ENCODE results near the gene PROB1. TPM values are rescaled to one million over a fixed set of nuclear protein-coding genes. Genes with fewer than 3 reads are reported as not detected.

Gene PROB1
- total RNA-seq, 1 donor from 2014 or later: 3.6 TPM

DNA sequence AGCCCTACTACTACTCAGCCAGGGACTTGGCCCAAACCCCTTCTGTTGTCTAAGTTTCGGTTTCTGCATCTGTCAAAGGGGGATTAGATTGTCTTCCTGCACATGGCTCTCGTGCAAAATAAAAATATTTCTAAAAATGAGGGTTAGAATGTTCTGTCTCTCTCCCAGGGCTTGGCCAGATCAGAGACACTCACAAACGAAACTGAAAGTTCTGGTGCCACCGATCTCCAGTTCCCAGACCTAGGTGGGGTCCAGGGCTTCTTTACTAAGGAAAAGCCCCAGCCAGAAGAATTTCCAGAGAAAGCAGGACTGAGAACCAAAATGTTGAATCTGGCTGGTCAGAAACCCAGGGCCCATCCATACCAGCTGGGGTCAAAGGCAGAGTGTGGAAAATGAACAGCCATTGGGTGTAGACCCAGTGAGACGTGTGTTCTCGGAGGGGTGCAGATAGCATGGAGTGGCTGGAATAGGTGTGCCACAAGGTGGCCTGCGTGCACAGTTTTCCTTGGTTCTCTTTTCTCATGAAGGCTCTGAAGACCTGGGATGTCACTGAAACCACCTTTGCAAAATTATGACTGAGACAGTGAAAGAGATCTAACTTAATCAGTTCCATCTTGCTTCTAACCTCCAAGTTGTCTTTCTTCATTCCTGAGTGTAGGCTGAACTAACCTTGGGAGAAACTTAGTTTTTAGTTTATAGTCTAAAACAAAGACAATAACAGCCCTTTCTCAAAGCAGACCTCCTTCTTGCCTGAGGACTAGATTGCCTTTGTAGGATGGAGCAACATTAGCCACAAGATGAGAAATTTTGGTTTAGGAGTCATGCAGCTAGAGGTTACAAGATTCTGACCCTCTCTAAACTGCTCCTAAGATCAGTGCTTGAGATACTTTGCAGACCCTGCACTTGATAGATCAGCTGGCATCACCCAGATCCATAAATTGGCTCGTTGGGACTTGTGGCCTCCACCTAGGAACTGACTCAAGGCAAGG lies 9.5 kb downstream of the PROB1 start:
- H3K4me3 ChIP-seq (ENCODE audit: low read depth, low read length): no peak overlapping the region
- no peaks in the 10 kb centered on the region for H3K27me3 ChIP-seq (ENCODE audit: control insufficient read depth, insufficient read depth, low read length)
- TF ChIP-seq, protein P1, sequence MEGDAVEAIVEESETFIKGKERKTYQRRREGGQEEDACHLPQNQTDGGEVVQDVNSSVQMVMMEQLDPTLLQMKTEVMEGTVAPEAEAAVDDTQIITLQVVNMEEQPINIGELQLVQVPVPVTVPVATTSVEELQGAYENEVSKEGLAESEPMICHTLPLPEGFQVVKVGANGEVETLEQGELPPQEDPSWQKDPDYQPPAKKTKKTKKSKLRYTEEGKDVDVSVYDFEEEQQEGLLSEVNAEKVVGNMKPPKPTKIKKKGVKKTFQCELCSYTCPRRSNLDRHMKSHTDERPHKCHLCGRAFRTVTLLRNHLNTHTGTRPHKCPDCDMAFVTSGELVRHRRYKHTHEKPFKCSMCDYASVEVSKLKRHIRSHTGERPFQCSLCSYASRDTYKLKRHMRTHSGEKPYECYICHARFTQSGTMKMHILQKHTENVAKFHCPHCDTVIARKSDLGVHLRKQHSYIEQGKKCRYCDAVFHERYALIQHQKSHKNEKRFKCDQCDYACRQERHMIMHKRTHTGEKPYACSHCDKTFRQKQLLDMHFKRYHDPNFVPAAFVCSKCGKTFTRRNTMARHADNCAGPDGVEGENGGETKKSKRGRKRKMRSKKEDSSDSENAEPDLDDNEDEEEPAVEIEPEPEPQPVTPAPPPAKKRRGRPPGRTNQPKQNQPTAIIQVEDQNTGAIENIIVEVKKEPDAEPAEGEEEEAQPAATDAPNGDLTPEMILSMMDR (IDR thresholded peaks at IDR 0.05; ENCODE audit: insufficient read depth, low read length, poor library complexity, severe bottlenecking): no peak
- H3K36me3 ChIP-seq (ENCODE audit: control insufficient read depth, insufficient read depth, low read length): no peaks in the 10 kb centered on the region
- no peak for DNase-seq (ENCODE audit: low read depth)

DNA sequence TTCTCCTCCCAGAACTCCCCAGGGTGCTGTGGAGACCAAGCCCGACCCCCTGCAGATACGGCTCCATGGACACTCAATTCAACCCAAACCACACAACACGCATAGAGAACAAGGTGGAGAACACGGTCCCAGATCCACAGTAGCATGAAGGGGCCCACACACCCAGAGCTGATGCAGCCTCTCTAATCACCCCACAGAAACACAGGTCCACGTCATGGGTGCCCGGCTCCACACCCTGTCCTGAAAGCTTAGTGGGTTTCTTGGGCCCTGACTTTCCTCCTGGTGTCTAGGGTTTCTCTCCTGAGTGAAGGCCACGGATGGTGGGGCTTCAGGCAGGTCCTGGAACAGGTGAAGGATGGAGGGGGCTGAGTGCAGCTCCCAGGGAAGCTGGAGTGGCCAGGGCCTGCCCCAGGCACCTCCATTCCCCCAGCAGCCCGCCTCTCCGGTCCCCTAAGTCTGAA lies 10.3 kb downstream of the PROB1 start:
- H3K36me3 ChIP-seq (ENCODE audit: control insufficient read depth, insufficient read depth, low read length): no peaks in the 10 kb centered on the region
- DNase-seq (ENCODE audit: low read depth): no peak
- H3K27me3 ChIP-seq (ENCODE audit: control insufficient read depth, insufficient read depth, low read length): no peaks in the 10 kb centered on the region
- H3K4me3 ChIP-seq (ENCODE audit: low read depth, low read length): no peak overlapping the region
- TF ChIP-seq, protein P1 (IDR thresholded peaks at IDR 0.05; ENCODE audit: insufficient read depth, low read length, poor library complexity, severe bottlenecking): no peak

DNA sequence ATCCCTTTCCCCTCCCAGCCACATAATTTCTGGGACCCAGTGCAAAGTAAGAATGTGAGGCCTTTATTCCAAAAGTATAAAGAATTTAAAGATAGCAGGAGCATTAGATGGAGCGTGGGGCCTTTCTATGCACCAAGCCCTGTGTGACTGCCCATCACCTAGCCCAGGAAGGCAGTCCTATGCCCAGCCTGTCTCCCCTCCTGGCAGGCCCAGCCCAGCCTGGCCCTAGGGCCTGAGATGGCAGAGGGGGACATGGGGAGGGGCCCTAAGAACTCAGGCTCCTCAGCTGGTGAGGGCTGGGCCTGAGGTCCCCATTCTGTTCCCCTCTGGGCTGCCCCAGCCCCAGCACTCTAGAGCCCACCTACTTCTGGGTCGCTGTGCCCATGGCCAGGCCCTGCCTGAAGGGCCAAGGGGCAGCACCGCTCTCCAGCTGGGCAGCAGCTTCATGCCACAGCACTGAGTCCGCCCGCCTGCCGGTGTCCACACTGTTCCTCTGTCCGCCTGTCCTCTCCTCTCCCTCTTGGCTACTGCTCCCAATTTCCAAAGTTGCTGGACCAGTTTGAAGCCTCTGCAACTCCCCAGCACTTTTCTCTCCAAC lies 10.8 kb downstream of the PROB1 start:
- no peak overlapping the region for H3K4me3 ChIP-seq (ENCODE audit: low read depth, low read length)
- no peaks in the 10 kb centered on the region for H3K36me3 ChIP-seq (ENCODE audit: control insufficient read depth, insufficient read depth, low read length)
- no peaks in the 10 kb centered on the region for H3K27me3 ChIP-seq (ENCODE audit: control insufficient read depth, insufficient read depth, low read length)
- TF ChIP-seq, protein P1 (IDR thresholded peaks at IDR 0.05; ENCODE audit: insufficient read depth, low read length, poor library complexity, severe bottlenecking): no peak
- DNase-seq (ENCODE audit: low read depth): no peak

DNA sequence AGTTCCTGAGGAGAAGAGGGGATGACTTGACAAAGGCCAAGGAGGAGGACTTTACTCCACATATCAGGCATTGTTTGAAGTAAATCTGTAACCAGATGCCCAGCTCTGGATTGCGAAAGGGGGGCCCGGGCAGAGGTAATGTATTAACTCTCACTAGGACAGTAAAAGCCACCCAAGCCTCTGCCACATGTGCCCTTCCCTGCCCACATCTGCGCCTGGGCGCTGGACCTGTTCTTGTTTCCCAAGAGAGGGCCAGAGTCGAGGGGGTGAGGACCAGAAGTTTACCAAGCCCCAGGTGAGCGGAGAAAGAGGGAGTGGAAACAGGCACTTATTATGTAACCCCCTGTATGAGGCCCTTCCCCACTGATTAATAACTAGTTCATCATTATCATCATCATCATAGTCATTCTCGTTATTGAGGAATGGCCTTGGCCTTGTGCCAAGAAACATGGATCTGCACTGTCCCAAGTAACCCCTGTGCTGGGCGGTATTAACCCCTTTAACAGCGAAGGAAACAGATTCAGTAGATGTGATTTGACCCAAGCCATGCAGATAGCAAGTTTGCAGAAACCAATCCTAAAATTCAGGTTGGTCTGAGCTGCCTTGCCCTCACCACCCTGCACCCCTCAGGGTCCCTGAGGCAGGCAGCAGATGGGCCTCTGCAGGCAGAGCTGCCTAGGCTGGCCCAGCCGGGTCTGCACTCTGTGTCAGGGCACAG lies 11.5 kb downstream of the PROB1 start, which contains the start of gene SLC23A1:
Gene SLC23A1 (minus strand): TSS at position 23 of the 718 bp plus-strand sequence. CDS start 44 bp downstream, outside the sequence.
- no peak within 1 kb of the TSS for H3K4me3 ChIP-seq (ENCODE audit: low read depth, low read length)
- H3K36me3 ChIP-seq (ENCODE audit: control insufficient read depth, insufficient read depth, low read length): no peaks in the 10 kb centered on the region
- no peak for DNase-seq (ENCODE audit: low read depth)
- TF ChIP-seq, protein P1 (IDR thresholded peaks at IDR 0.05; ENCODE audit: insufficient read depth, low read length, poor library complexity, severe bottlenecking): no peak
- no peaks in the 10 kb centered on the region for H3K27me3 ChIP-seq (ENCODE audit: control insufficient read depth, insufficient read depth, low read length)

DNA sequence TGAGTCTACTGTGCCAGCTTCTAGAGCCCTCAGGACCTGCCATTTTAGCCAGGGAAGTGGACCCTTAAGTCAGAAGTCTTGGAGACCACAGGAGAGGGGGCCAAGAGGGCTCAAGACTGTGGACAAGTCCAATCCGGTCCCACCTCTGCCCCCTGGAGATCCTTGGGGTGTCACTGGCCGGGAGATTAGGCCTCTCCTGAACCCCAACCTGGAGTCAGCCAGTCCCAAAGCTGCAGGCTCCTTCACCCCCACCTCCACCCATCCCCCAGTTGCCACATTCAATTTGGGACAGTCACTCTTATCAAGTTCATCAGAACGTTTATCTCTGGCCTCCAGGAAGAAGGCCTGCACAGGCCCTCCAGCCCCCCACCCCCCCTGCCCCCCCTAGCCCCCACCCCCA lies 12.1 kb downstream of the PROB1 start:
- Histone ChIP-seq H3K36me3 (ENCODE audit: control insufficient read depth, insufficient read depth, low read length) (no peaks in the 10 kb centered on the region), H3K27me3 (ENCODE audit: control insufficient read depth, insufficient read depth, low read length) (no peaks in the 10 kb centered on the region), H3K4me3 (ENCODE audit: low read depth, low read length) (no peak overlapping the region)
- no peak for DNase-seq (ENCODE audit: low read depth)
- TF ChIP-seq, protein P1 (IDR thresholded peaks at IDR 0.05; ENCODE audit: insufficient read depth, low read length, poor library complexity, severe bottlenecking): no peak

Data from kidney epithelial cell (primary cell).